ENCODE measurements around the gene MALT1.

The MALT1 gene

GRCh38 chr18:58654896-58655614 is 16.2 kb upstream of the MALT1 start:
- DNase-seq (ENCODE audit: low read depth), result no peak
- no peak for TF ChIP-seq CTCF (conservative IDR thresholded peaks at IDR 0.05; ENCODE audit: low read depth, low read length)
- no peak overlapping the region for H3K4me3 ChIP-seq (ENCODE audit: low read length)

GRCh38 chr18:58657081-58657480 is 14.2 kb upstream of the MALT1 start:
- TF ChIP-seq CTCF (conservative IDR thresholded peaks at IDR 0.05; ENCODE audit: low read depth, low read length), result no peak
- DNase-seq (ENCODE audit: low read depth), result no peak
- H3K4me3 ChIP-seq (ENCODE audit: low read length), result no peak overlapping the region

GRCh38 chr18:58657494-58657893 is 13.8 kb upstream of the MALT1 start:
- no peak overlapping the region for H3K4me3 ChIP-seq (ENCODE audit: low read length)
- TF ChIP-seq CTCF (conservative IDR thresholded peaks at IDR 0.05; ENCODE audit: low read depth, low read length), result no peak
- no peak for DNase-seq (ENCODE audit: low read depth)

GRCh38 chr18:58659691-58660090 is 11.6 kb upstream of the MALT1 start:
- no peak overlapping the region for H3K4me3 ChIP-seq (ENCODE audit: low read length)
- no peak for TF ChIP-seq CTCF (conservative IDR thresholded peaks at IDR 0.05; ENCODE audit: low read depth, low read length)
- no peak for DNase-seq (ENCODE audit: low read depth)

- no peak for TF ChIP-seq CTCF (conservative IDR thresholded peaks at IDR 0.05; ENCODE audit: low read depth, low read length)
- no peak overlapping the region for H3K4me3 ChIP-seq (ENCODE audit: low read length)
- no peak for DNase-seq (ENCODE audit: low read depth)
Observed at GRCh38 chr18:58660915-58661314, 10.3 kb upstream of the MALT1 start.

GRCh38 chr18:58661423-58661822 is 9.8 kb upstream of the MALT1 start:
- no peak overlapping the region for H3K4me3 ChIP-seq (ENCODE audit: low read length)
- TF ChIP-seq CTCF (conservative IDR thresholded peaks at IDR 0.05; ENCODE audit: low read depth, low read length), result peak; percentile 37
- no peak for DNase-seq (ENCODE audit: low read depth)

- H3K4me3 ChIP-seq (ENCODE audit: low read length), result no peak overlapping the region
- TF ChIP-seq CTCF (conservative IDR thresholded peaks at IDR 0.05; ENCODE audit: low read depth, low read length), result no peak
- DNase-seq (ENCODE audit: low read depth), result no peak
Observed at GRCh38 chr18:58662118-58662517, 9.1 kb upstream of the MALT1 start.

Measured in retinal pigment epithelial cell (primary cell).